PFSK-1 (cell line): Measurements from ENCODE around the gene FBXO47.

Source experiments
- FOXP2 ChIP-seq: optimal IDR thresholded peaks from 2 replicates; pipeline ENCODE3; 2011; ENCODE audit warnings: borderline replicate concordance, control low read depth, inconsistent platforms; ENCODE audit not compliant: insufficient read depth; ENCODE audit errors: extremely low read length, extremely low read depth
- POLR2AphosphoS5 ChIP-seq: IDR thresholded peaks from 2 replicates; pipeline ENCODE4 v1.6.1; 2012; ENCODE audit warnings: low read depth, mild to moderate bottlenecking, control low read depth, low read length, moderate library complexity
- REST ChIP-seq, 2 experiments: IDR thresholded peaks; 2 replicates each; pipeline versions ENCODE4 v1.6.1 to v1.8.0; 2011 to 2012; ENCODE audit warnings: low read depth in 2 of 2, low read length in 2 of 2, control low read depth in 1 of 2, inconsistent platforms in 1 of 2, mild to moderate bottlenecking in 1 of 2, moderate library complexity in 1 of 2; ENCODE audit not compliant: insufficient read depth in 1 of 2
- SIN3A ChIP-seq: IDR thresholded peaks from 2 replicates; pipeline ENCODE4 v1.6.1; 2012; ENCODE audit warnings: mild to moderate bottlenecking, low read length, moderate library complexity, borderline replicate concordance; ENCODE audit not compliant: insufficient read depth
- TAF1 ChIP-seq: IDR thresholded peaks from 2 replicates; pipeline ENCODE4 v1.6.1; 2012; ENCODE audit warnings: low read length, control low read depth, borderline replicate concordance; ENCODE audit not compliant: insufficient read depth

FBXO47 gene

DNA sequence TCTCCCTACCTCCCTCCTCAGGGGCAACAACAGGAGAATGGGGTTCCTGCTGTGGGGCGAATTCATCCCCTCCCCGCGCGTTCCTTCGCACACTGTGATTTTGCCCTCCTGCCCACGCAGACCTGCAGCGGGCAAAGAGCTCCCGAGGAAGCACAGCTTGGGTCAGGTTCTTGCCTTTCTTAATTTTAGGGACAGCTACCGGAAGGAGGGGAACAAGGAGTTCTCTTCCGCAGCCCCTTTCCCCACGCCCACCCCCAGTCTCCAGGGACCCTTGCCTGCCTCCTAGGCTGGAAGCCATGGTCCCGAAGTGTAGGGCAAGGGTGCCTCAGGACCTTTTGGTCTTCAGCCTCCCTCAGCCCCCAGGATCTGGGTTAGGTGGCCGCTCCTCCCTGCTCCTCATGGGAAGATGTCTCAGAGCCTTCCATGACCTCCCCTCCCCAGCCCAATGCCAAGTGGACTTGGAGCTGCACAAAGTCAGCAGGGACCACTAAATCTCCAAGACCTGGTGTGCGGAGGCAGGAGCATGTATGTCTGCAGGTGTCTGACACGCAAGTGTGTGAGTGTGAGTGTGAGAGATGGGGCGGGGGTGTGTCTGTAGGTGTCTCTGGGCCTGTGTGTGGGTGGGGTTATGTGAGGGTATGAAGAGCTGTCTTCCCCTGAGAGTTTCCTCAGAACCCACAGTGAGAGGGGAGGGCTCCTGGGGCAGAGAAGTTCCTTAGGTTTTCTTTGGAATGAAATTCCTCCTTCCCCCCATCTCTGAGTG is 47.7 kb downstream of the FBXO47 start:
- no peak for TF ChIP-seq REST (IDR thresholded peaks at IDR 0.05; ENCODE audit: insufficient read depth in 1 of 2, low read depth in 2 of 2, low read length in 2 of 2)
- no peak for TF ChIP-seq POLR2AphosphoS5
- no peak for TF ChIP-seq FOXP2
- TF ChIP-seq TAF1: no peak
- TF ChIP-seq SIN3A: no peak

DNA sequence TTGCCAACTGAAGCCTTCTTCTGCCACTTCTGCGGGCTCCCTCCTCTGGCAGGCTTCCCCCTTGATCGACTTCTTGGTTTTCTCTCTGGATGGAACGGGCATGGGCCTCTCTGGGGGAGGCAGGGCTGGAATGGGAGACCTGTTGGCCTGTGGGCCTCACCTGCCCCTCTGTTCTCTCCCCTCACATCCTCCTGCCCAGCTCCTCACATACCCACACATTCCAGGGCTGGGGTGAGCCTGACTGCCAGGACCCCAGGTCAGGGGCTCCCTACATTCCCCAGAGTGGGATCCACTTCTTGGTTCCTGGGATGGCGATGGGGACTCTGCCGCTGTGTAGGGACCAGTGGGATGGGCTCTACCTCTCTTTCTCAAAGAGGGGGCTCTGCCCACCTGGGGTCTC is 48.3 kb downstream of the FBXO47 start:
- TF ChIP-seq TAF1 (no peak), SIN3A (no peak), FOXP2 (no peak), REST (IDR thresholded peaks at IDR 0.05; ENCODE audit: insufficient read depth in 1 of 2, low read depth in 2 of 2, low read length in 2 of 2) (no peak)

GRCh38 chr17:38918129-38918913 is 48.9 kb downstream of the FBXO47 start:
- TF ChIP-seq REST (IDR thresholded peaks at IDR 0.05; ENCODE audit: insufficient read depth in 1 of 2, low read depth in 2 of 2, low read length in 2 of 2): no peak
- no peak for TF ChIP-seq POLR2AphosphoS5
- TF ChIP-seq TAF1: no peak
- TF ChIP-seq SIN3A: no peak

DNA sequence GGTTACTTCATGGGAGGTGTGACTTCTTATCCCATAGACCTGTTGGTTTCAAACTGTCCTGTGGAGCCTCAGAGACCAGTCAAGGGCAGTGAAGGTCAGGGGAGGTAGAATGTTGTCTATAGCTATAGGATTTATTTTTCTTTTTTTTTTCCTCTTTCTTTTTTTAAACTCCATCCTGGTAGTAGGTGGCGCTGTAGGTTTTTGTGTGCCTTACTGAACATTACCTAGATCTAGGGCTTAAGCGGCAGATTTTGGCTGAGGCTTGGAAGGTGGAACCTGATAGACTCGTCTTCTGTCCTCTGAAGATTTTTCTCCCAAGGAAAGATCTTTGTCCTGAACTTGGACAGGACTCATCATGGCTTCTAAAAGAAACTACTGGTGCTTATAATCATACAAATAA is 49.9 kb downstream of the FBXO47 start:
- no peak for TF ChIP-seq SIN3A
- TF ChIP-seq REST (IDR thresholded peaks at IDR 0.05; ENCODE audit: insufficient read depth in 1 of 2, low read depth in 2 of 2, low read length in 2 of 2): no peak
- TF ChIP-seq TAF1: no peak
